ENCODE data around the gene PLA2R1.

GRCh38 chr2:160104115-160104514, 41.7 kb upstream of the PLA2R1 start:
- TF ChIP-seq, protein P1, sequence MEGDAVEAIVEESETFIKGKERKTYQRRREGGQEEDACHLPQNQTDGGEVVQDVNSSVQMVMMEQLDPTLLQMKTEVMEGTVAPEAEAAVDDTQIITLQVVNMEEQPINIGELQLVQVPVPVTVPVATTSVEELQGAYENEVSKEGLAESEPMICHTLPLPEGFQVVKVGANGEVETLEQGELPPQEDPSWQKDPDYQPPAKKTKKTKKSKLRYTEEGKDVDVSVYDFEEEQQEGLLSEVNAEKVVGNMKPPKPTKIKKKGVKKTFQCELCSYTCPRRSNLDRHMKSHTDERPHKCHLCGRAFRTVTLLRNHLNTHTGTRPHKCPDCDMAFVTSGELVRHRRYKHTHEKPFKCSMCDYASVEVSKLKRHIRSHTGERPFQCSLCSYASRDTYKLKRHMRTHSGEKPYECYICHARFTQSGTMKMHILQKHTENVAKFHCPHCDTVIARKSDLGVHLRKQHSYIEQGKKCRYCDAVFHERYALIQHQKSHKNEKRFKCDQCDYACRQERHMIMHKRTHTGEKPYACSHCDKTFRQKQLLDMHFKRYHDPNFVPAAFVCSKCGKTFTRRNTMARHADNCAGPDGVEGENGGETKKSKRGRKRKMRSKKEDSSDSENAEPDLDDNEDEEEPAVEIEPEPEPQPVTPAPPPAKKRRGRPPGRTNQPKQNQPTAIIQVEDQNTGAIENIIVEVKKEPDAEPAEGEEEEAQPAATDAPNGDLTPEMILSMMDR (conservative IDR thresholded peaks at IDR 0.05; ENCODE audit: low read length) = no peak
- no peak for TF ChIP-seq EZH2phosphoT487 (IDR thresholded peaks at IDR 0.05; ENCODE audit: borderline replicate concordance)

Data from Loucy (cell line).